WTC11 (cell line): ENCODE data around the gene PPFIBP2. TPM values are rescaled to one million over a fixed set of nuclear protein-coding genes. Genes with fewer than 3 reads are reported as not detected.

Source experiments
- ATAC-seq: fragments of 200-7000 bp; cut with Tn5 transposase; 2 replicates; pipeline ENCODE4 v1.10.0; 2021; ENCODE audit warnings: mild to moderate bottlenecking, moderate library complexity
- CTCF ChIA-PET: fragments of 300-600 bp; sonication (Branson Sonifier 250); formaldehyde crosslinking; loops from one replicate; lab custom pipeline; 2021; ENCODE audit warnings: antibody characterized with exemption; lab: Charles Lee
- POLR2A ChIA-PET: fragments of 350-600 bp; sonication (Branson Sonifier 250); formaldehyde crosslinking; loops from one replicate; lab custom pipeline; 2021; ENCODE audit warnings: antibody characterized with exemption; lab: Charles Lee
- DNase-seq: peaks from one replicate; pipeline ENCODE4 v3.0.0; 2021; ENCODE audit warnings: low spot score
- H3K27ac Mint-ChIP-seq: 2 replicates; pipeline ENCODE4 v1.8.0; 2021; ENCODE audit warnings: mixed read lengths
- H3K27me3 Mint-ChIP-seq: 2 replicates; pipeline ENCODE4 v1.8.0; 2021; ENCODE audit warnings: low read depth, mild to moderate bottlenecking, moderate library complexity, mixed read lengths
- H3K36me3 Mint-ChIP-seq: 2 replicates; pipeline ENCODE4 v1.8.0; 2021; ENCODE audit warnings: mixed read lengths
- H3K4me1 Mint-ChIP-seq: 2 replicates; pipeline ENCODE4 v1.8.0; 2022; ENCODE audit warnings: mixed read lengths
- H3K4me3 Mint-ChIP-seq: 2 replicates; pipeline ENCODE4 v1.8.0; 2021; ENCODE audit warnings: mild to moderate bottlenecking, moderate library complexity, mixed read lengths
- H3K9me3 Mint-ChIP-seq: 2 replicates; pipeline ENCODE4 v1.8.0; 2021; ENCODE audit warnings: mixed read lengths
- CBFB ChIP-seq: sonication (generic); formaldehyde crosslinking; IDR thresholded peaks from 2 replicates; pipeline ENCODE4 v1.8.1; 2022; ENCODE audit warnings: mild to moderate bottlenecking, low read depth, missing genetic modification reagents
- CDX4 ChIP-seq: fragments of 250-450 bp; sonication (Bioruptor Pico); IDR thresholded peaks from 2 replicates; pipeline ENCODE4 v1.9.0; 2021; ENCODE audit warnings: moderate library complexity, mild to moderate bottlenecking, inconsistent platforms, borderline replicate concordance
- E2F5 ChIP-seq: sonication (generic); formaldehyde crosslinking; IDR thresholded peaks from 2 replicates; pipeline ENCODE4 v1.8.1; 2022; ENCODE audit warnings: mild to moderate bottlenecking, moderate library complexity, missing genetic modification reagents
- ELF4 ChIP-seq: sonication (generic); formaldehyde crosslinking; IDR thresholded peaks from 2 replicates; pipeline ENCODE4 v1.8.1; 2022; ENCODE audit warnings: low read depth, mild to moderate bottlenecking, moderate library complexity, missing genetic modification reagents
- ETV6 ChIP-seq: sonication (generic); formaldehyde crosslinking; IDR thresholded peaks from 2 replicates; pipeline ENCODE4 v1.8.1; 2022; ENCODE audit warnings: mild to moderate bottlenecking, missing genetic modification reagents
- FOXJ3 ChIP-seq: sonication (generic); formaldehyde crosslinking; IDR thresholded peaks from 2 replicates; pipeline ENCODE4 v1.9.0; 2021; ENCODE audit warnings: missing genetic modification reagents, mild to moderate bottlenecking, borderline replicate concordance
- FOXP1 ChIP-seq: sonication (generic); formaldehyde crosslinking; IDR thresholded peaks from 2 replicates; pipeline ENCODE4 v1.8.0; 2022; ENCODE audit warnings: missing genetic modification reagents, mild to moderate bottlenecking, moderate library complexity, borderline replicate concordance
- GTF2I ChIP-seq: fragments of 250-450 bp; sonication (Bioruptor Pico); conservative IDR thresholded peaks from 2 replicates; pipeline ENCODE4 v1.4.0; 2021; ENCODE audit warnings: mild to moderate bottlenecking
- JAZF1 ChIP-seq: fragments of 250-450 bp; sonication (Bioruptor Pico); IDR thresholded peaks from 2 replicates; pipeline ENCODE4 v1.9.0; 2021; ENCODE audit warnings: moderate library complexity, mild to moderate bottlenecking, inconsistent platforms
- JUN ChIP-seq: sonication (generic); formaldehyde crosslinking; IDR thresholded peaks from 2 replicates; pipeline ENCODE4 v1.8.0; 2023; ENCODE audit warnings: mild to moderate bottlenecking, missing genetic modification reagents
- MAX ChIP-seq: sonication (generic); formaldehyde crosslinking; IDR thresholded peaks from 2 replicates; pipeline ENCODE4 v1.8.0; 2022; ENCODE audit warnings: mild to moderate bottlenecking, missing genetic modification reagents
- SMAD4 ChIP-seq: sonication (generic); formaldehyde crosslinking; IDR thresholded peaks from 2 replicates; pipeline ENCODE4 v1.8.0; 2022; ENCODE audit warnings: mild to moderate bottlenecking, missing genetic modification reagents
- TEAD4 ChIP-seq: sonication (generic); formaldehyde crosslinking; IDR thresholded peaks from 2 replicates; pipeline ENCODE4 v1.8.0; 2022; ENCODE audit warnings: mild to moderate bottlenecking, missing genetic modification reagents
- ZNF121 ChIP-seq: sonication (generic); formaldehyde crosslinking; IDR thresholded peaks from 2 replicates; pipeline ENCODE4 v1.8.0; 2023; ENCODE audit warnings: missing genetic modification reagents
- ZNF396 ChIP-seq: fragments of 250-450 bp; sonication (Bioruptor Pico); IDR thresholded peaks from 2 replicates; pipeline ENCODE4 v1.8.0; 2021; ENCODE audit warnings: mild to moderate bottlenecking, moderate library complexity, borderline replicate concordance
- ZNF423 ChIP-seq: fragments of 250-450 bp; sonication (Bioruptor Pico); IDR thresholded peaks from 2 replicates; pipeline ENCODE4 v2.1.2; 2022; ENCODE audit warnings: mild to moderate bottlenecking, moderate library complexity
- ZNF512 ChIP-seq: sonication (generic); formaldehyde crosslinking; IDR thresholded peaks from 2 replicates; pipeline ENCODE4 v1.8.1; 2022; ENCODE audit warnings: missing genetic modification reagents, borderline replicate concordance
- total RNA-seq: library from RNA; stranded (reverse); gene quantifications from 3 replicates; pipeline ENCODE4 v1.2.3, GENCODE V29; 2021
- TF ChIP-seq, protein P1 (sequence below): fragments of 250-450 bp; sonication (Bioruptor Pico); IDR thresholded peaks from 2 replicates; pipeline ENCODE4 v1.9.0; 2021; ENCODE audit warnings: mild to moderate bottlenecking, borderline replicate concordance
- TF ChIP-seq, protein P2 (sequence below): sonication (generic); formaldehyde crosslinking; IDR thresholded peaks from 2 replicates; pipeline ENCODE4 v1.8.1; 2023; ENCODE audit warnings: mild to moderate bottlenecking, missing genetic modification reagents
- TF ChIP-seq, protein P3 (sequence below): sonication (generic); formaldehyde crosslinking; IDR thresholded peaks from 2 replicates; pipeline ENCODE4 v1.8.1; 2023; ENCODE audit warnings: mild to moderate bottlenecking, missing genetic modification reagents, moderate library complexity
- TF ChIP-seq, protein P4 (sequence below): sonication (generic); formaldehyde crosslinking; IDR thresholded peaks from 2 replicates; pipeline ENCODE4 v1.8.1; 2022; ENCODE audit warnings: mild to moderate bottlenecking, missing genetic modification reagents, moderate library complexity, borderline replicate concordance

PPFIBP2 gene
- total RNA-seq, 1 experiment from 2014 or later, result 21.4 TPM

- DNase-seq, result no peak
- H3K4me1 Mint-ChIP-seq, result peaks cover 48% of the 10 kb centered on the region
- POLR2A ChIA-PET, result interaction anchor here (0.9 kb wide), 1 partner anchor 29 kb away, joined by 3 read pairs; no protein-coding TSS in a partner anchor
These were observed 78.2 kb downstream of the PPFIBP2 start for GRCh38 chr11:7591987-7592386.

DNA sequence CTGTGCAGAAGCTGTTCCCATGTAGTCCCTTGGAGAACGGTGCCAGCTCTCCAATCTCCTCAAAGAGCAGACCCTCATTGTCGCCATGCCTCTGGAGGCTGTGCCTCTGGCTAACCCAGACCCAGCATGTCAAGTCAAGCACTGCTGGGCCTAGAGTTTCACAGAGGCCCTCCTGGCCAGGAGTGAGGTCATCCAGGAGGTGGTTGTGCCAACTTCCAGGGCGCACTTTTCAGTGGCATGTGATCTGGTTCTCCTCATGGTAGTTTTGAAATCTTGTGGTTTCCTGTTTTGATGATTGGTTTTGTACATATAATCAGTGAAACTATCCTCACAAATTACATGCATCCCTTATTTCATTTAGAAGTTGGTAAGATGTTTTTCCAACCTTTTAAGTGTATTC lies 78.9 kb downstream of the PPFIBP2 start:
- Mint-ChIP-seq H3K4me1 (peaks cover 55% of the 10 kb centered on the region), H3K36me3 (no peaks in the 10 kb centered on the region), H3K27me3 (no peaks in the 10 kb centered on the region), H3K4me3 (no peak overlapping the region), H3K9me3 (no peaks in the 10 kb centered on the region), H3K27ac (peak overlapping the region; percentile 19; the same call in 1 of the 2 replicates)
- TF ChIP-seq ZNF121 (CRISPR knock-in tag) (no peak), ETV6 (CRISPR knock-in tag) (no peak), JUN (CRISPR knock-in tag) (no peak), MAX (no peak), ZNF396 (CRISPR knock-in tag) (no peak), TEAD4 (CRISPR knock-in tag) (no peak), ZNF423 (no peak), FOXP1 (CRISPR knock-in tag) (no peak), CBFB (CRISPR knock-in tag) (no peak), SMAD4 (CRISPR knock-in tag) (no peak), E2F5 (CRISPR knock-in tag) (no peak), GTF2I (CRISPR knock-in tag) (no peak), JAZF1 (CRISPR knock-in tag) (no peak), ZNF512 (CRISPR knock-in tag) (no peak), CDX4 (CRISPR knock-in tag) (no peak), ELF4 (CRISPR knock-in tag) (no peak)
- TF ChIP-seq, protein P1, sequence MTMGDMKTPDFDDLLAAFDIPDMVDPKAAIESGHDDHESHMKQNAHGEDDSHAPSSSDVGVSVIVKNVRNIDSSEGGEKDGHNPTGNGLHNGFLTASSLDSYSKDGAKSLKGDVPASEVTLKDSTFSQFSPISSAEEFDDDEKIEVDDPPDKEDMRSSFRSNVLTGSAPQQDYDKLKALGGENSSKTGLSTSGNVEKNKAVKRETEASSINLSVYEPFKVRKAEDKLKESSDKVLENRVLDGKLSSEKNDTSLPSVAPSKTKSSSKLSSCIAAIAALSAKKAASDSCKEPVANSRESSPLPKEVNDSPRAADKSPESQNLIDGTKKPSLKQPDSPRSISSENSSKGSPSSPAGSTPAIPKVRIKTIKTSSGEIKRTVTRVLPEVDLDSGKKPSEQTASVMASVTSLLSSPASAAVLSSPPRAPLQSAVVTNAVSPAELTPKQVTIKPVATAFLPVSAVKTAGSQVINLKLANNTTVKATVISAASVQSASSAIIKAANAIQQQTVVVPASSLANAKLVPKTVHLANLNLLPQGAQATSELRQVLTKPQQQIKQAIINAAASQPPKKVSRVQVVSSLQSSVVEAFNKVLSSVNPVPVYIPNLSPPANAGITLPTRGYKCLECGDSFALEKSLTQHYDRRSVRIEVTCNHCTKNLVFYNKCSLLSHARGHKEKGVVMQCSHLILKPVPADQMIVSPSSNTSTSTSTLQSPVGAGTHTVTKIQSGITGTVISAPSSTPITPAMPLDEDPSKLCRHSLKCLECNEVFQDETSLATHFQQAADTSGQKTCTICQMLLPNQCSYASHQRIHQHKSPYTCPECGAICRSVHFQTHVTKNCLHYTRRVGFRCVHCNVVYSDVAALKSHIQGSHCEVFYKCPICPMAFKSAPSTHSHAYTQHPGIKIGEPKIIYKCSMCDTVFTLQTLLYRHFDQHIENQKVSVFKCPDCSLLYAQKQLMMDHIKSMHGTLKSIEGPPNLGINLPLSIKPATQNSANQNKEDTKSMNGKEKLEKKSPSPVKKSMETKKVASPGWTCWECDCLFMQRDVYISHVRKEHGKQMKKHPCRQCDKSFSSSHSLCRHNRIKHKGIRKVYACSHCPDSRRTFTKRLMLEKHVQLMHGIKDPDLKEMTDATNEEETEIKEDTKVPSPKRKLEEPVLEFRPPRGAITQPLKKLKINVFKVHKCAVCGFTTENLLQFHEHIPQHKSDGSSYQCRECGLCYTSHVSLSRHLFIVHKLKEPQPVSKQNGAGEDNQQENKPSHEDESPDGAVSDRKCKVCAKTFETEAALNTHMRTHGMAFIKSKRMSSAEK (CRISPR knock-in tag), result no peak
- TF ChIP-seq, protein P2, sequence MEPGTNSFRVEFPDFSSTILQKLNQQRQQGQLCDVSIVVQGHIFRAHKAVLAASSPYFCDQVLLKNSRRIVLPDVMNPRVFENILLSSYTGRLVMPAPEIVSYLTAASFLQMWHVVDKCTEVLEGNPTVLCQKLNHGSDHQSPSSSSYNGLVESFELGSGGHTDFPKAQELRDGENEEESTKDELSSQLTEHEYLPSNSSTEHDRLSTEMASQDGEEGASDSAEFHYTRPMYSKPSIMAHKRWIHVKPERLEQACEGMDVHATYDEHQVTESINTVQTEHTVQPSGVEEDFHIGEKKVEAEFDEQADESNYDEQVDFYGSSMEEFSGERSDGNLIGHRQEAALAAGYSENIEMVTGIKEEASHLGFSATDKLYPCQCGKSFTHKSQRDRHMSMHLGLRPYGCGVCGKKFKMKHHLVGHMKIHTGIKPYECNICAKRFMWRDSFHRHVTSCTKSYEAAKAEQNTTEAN (CRISPR knock-in tag), result no peak
- TF ChIP-seq, protein P3, sequence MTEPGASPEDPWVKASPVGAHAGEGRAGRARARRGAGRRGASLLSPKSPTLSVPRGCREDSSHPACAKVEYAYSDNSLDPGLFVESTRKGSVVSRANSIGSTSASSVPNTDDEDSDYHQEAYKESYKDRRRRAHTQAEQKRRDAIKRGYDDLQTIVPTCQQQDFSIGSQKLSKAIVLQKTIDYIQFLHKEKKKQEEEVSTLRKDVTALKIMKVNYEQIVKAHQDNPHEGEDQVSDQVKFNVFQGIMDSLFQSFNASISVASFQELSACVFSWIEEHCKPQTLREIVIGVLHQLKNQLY (CRISPR knock-in tag), result no peak
- TF ChIP-seq, protein P4, sequence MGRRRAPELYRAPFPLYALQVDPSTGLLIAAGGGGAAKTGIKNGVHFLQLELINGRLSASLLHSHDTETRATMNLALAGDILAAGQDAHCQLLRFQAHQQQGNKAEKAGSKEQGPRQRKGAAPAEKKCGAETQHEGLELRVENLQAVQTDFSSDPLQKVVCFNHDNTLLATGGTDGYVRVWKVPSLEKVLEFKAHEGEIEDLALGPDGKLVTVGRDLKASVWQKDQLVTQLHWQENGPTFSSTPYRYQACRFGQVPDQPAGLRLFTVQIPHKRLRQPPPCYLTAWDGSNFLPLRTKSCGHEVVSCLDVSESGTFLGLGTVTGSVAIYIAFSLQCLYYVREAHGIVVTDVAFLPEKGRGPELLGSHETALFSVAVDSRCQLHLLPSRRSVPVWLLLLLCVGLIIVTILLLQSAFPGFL (CRISPR knock-in tag), result no peak
- ChIA-PET POLR2A (no interaction called here), CTCF (interaction anchor here (0.6 to 3.3 kb wide), 3 partner anchors 21 to 73 kb away, joined by 3 to 26 read pairs (median 4); no protein-coding TSS in a partner anchor)
- DNase-seq (no peak), ATAC-seq (no peak)

More at GRCh38 chr11:7591987-7592386, 78.2 kb downstream of the PPFIBP2 start:
- ATAC-seq, result no peak
- Mint-ChIP-seq H3K4me3 (no peak overlapping the region), H3K27me3 (no peaks in the 10 kb centered on the region), H3K9me3 (no peaks in the 10 kb centered on the region), H3K36me3 (no peaks in the 10 kb centered on the region), H3K27ac (no peak overlapping the region)
- no peak for TF ChIP-seq FOXJ3 (CRISPR knock-in tag)
- CTCF ChIA-PET, result interaction anchor here (0.8 kb wide), 1 partner anchor 20 kb away, joined by 4 read pairs; no protein-coding TSS in a partner anchor
